ENCODE measurements around the gene SLCO1B1. TPM values are rescaled to one million over a fixed set of nuclear protein-coding genes. Genes with fewer than 3 reads are reported as not detected.
A peak's percentile ranks its signal among the peaks of the same experiment; 100 is the strongest.

SLCO1B1 gene
- total and polyA plus RNA-seq, 4 donors: 118 to 218 (median 145) TPM

GRCh38 chr12:21239866-21240265 is 108.9 kb downstream of the SLCO1B1 start:
- 88% methylated on average over 4 of the region's 4 CpGs for WGBS
- peaks cover 0 to 16% (median 5%) of the 10 kb centered on the region in 4 donors for H3K9me3 ChIP-seq (ENCODE audit: control insufficient read depth in 4 of 4, low read length in 3 of 4)
- no peak for DNase-seq (ENCODE audit: low spot score)

GRCh38 chr12:21248679-21249078 is 117.7 kb downstream of the SLCO1B1 start:
- H3K9me3 ChIP-seq (ENCODE audit: control insufficient read depth in 4 of 4, low read length in 3 of 4): peaks cover 0 to 2% (median 0%) of the 10 kb centered on the region in 4 donors
- peak; percentile 23 to 33 for TF ChIP-seq RAD21 (IDR thresholded peaks at IDR 0.05)
- TF ChIP-seq ZBTB33 (IDR thresholded peaks at IDR 0.05): no peak
- no peak overlapping the region for H3K27ac ChIP-seq (ENCODE audit: low read depth in 1 of 2, low read length in 2 of 2)
- no peak overlapping the region for H3K4me3 ChIP-seq (ENCODE audit: low read depth in 1 of 3, low read length in 3 of 3)
- H3K9ac ChIP-seq (ENCODE audit: low read depth in 1 of 2, low read length in 2 of 2): no peak overlapping the region
- 83% methylated on average over 1 of the region's 1 CpG for WGBS
- no peaks in the 10 kb centered on the region for H3K36me3 ChIP-seq (ENCODE audit: control insufficient read depth in 4 of 4, insufficient read depth in 3 of 4, low read depth in 1 of 4, low read length in 3 of 4)
- H3K4me1 ChIP-seq (ENCODE audit: control insufficient read depth in 4 of 4, insufficient read depth in 4 of 4, low read length in 3 of 4): no peaks in the 10 kb centered on the region
- DNase-seq (ENCODE audit: low spot score): no peak
- H3K27me3 ChIP-seq (ENCODE audit: control insufficient read depth in 4 of 4, insufficient read depth in 4 of 4, low read length in 3 of 4): no peaks in the 10 kb centered on the region

More at GRCh38 chr12:21239866-21240265, 108.9 kb downstream of the SLCO1B1 start:
- H3K27me3 ChIP-seq (ENCODE audit: control insufficient read depth in 4 of 4, insufficient read depth in 4 of 4, low read length in 3 of 4): no peaks in the 10 kb centered on the region
- peaks cover 0 to 30% (median 19%) of the 10 kb centered on the region in 4 donors for H3K36me3 ChIP-seq (ENCODE audit: control insufficient read depth in 4 of 4, insufficient read depth in 3 of 4, low read depth in 1 of 4, low read length in 3 of 4)
- TF ChIP-seq YY1 (IDR thresholded peaks at IDR 0.05) (no peak), FOXA2 (IDR thresholded peaks at IDR 0.05) (no peak), HNF4A (conservative IDR thresholded peaks at IDR 0.05) (no peak), ATF3 (IDR thresholded peaks at IDR 0.05) (no peak), SP1 (IDR thresholded peaks at IDR 0.05) (no peak), JUND (IDR thresholded peaks at IDR 0.05) (no peak), FOXA1 (IDR thresholded peaks at IDR 0.05) (no peak), RXRA (IDR thresholded peaks at IDR 0.05) (no peak), NR2F2 (IDR thresholded peaks at IDR 0.05) (no peak), MAX (IDR thresholded peaks at IDR 0.05) (no peak), RAD21 (IDR thresholded peaks at IDR 0.05) (no peak), REST (IDR thresholded peaks at IDR 0.05) (no peak)
- H3K4me1 ChIP-seq (ENCODE audit: control insufficient read depth in 4 of 4, insufficient read depth in 4 of 4, low read length in 3 of 4): no peaks in the 10 kb centered on the region
- no peak overlapping the region for H3K27ac ChIP-seq (ENCODE audit: low read depth in 1 of 2, low read length in 2 of 2)
- no peak overlapping the region for H3K9ac ChIP-seq (ENCODE audit: low read depth in 1 of 2, low read length in 2 of 2)
- H3K4me3 ChIP-seq (ENCODE audit: low read depth in 1 of 3, low read length in 3 of 3): no peak overlapping the region

GRCh38 chr12:21252070-21252469 is 121.1 kb downstream of the SLCO1B1 start:
- no peak overlapping the region for H3K4me3 ChIP-seq (ENCODE audit: low read depth in 1 of 3, low read length in 3 of 3)
- H3K9ac ChIP-seq (ENCODE audit: low read depth in 1 of 2, low read length in 2 of 2): no peak overlapping the region
- DNase-seq (ENCODE audit: low spot score): no peak
- no peaks in the 10 kb centered on the region for H3K4me1 ChIP-seq (ENCODE audit: control insufficient read depth in 4 of 4, insufficient read depth in 4 of 4, low read length in 3 of 4)
- H3K9me3 ChIP-seq (ENCODE audit: control insufficient read depth in 4 of 4, low read length in 3 of 4): no peaks in the 10 kb centered on the region
- H3K27me3 ChIP-seq (ENCODE audit: control insufficient read depth in 4 of 4, insufficient read depth in 4 of 4, low read length in 3 of 4): no peaks in the 10 kb centered on the region
- 81% methylated on average over 5 of the region's 5 CpGs for WGBS
- TF ChIP-seq GABPA (IDR thresholded peaks at IDR 0.05 in 1 of 2, conservative IDR thresholded peaks at IDR 0.05 in 1 of 2): no peak
- no peak for TF ChIP-seq RXRA (IDR thresholded peaks at IDR 0.05)
- no peak for TF ChIP-seq NR2F2 (IDR thresholded peaks at IDR 0.05)
- no peak for TF ChIP-seq EGR1 (IDR thresholded peaks at IDR 0.05; ENCODE audit: low read depth in 2 of 2)
- no peaks in the 10 kb centered on the region for H3K36me3 ChIP-seq (ENCODE audit: control insufficient read depth in 4 of 4, insufficient read depth in 3 of 4, low read depth in 1 of 4, low read length in 3 of 4)
- no peak overlapping the region for H3K27ac ChIP-seq (ENCODE audit: low read depth in 1 of 2, low read length in 2 of 2)
